H1 (cell line): ENCODE results near the gene BCL6B. TPM values are rescaled to one million over a fixed set of nuclear protein-coding genes. Genes with fewer than 3 reads are reported as not detected.
"Not testable (repeated sequence)": the region's sequence is repeated elsewhere in the genome, so short reads cannot be mapped to it uniquely, and the experiment has no call there.

Source experiments
- CTCF ChIA-PET: fragments of 300-600 bp; sonication (Branson Sonifier 250); formaldehyde crosslinking; loops from one replicate; lab custom pipeline; 2021; ENCODE audit not compliant: partially characterized antibody; lab: Charles Lee
- POLR2A ChIA-PET: fragments of 300-600 bp; sonication (Branson Sonifier 250); formaldehyde crosslinking; loops from one replicate; lab custom pipeline; 2021; ENCODE audit warnings: inconsistent platforms; ENCODE audit not compliant: partially characterized antibody; lab: Charles Lee
- DNase-seq, 2 experiments: peaks; one replicate each; pipeline versions ENCODE4 v3.0.0 to v3.0.0-alpha.2; 2010 to 2022; ENCODE audit warnings: low spot score in 2 of 2, low read depth in 1 of 2, mixed read lengths in 1 of 2
- FAIRE-seq: peaks from 2 replicates; lab custom pipeline; 2011; peaks lifted over from hg19 to GRCh38; lab: Jason Lieb, UNC
- H2AFZ ChIP-seq: 2 replicates; pipeline ENCODE4 v1.8.1; 2012; ENCODE audit warnings: low read length, inconsistent platforms
- H2AK5ac ChIP-seq: 2 replicates; pipeline ENCODE4 v1.6.1; 2013; ENCODE audit warnings: low read depth, low read length
- H2BK120ac ChIP-seq: replicated peaks from 2 replicates; pipeline ENCODE3; 2013; ENCODE audit warnings: low read depth, low read length, inconsistent platforms
- H2BK12ac ChIP-seq: 2 replicates; pipeline ENCODE4 v1.6.1; 2013; ENCODE audit warnings: low read depth, low read length
- H2BK15ac ChIP-seq: 2 replicates; pipeline ENCODE4 v1.6.1; 2013; ENCODE audit warnings: low read length
- H2BK20ac ChIP-seq: 2 replicates; pipeline ENCODE4 v1.6.1; 2013; ENCODE audit warnings: low read length
- H2BK5ac ChIP-seq: 2 replicates; pipeline ENCODE4 v1.6.1; 2013; ENCODE audit warnings: low read depth, low read length
- H3K14ac ChIP-seq: 2 replicates; pipeline ENCODE4 v1.6.1; 2013; ENCODE audit warnings: inconsistent platforms; ENCODE audit not compliant: insufficient read length
- H3K18ac ChIP-seq: 2 replicates; pipeline ENCODE4 v1.6.1; 2013; ENCODE audit warnings: low read length; ENCODE audit errors: extremely low read depth
- H3K23ac ChIP-seq: 2 replicates; pipeline ENCODE4 v1.6.1; 2013; ENCODE audit warnings: inconsistent platforms; ENCODE audit not compliant: insufficient read length
- H3K23me2 ChIP-seq: 2 replicates; pipeline ENCODE4 v1.6.1; 2013; ENCODE audit warnings: low read depth, low read length
- H3K27ac ChIP-seq: 2 replicates; pipeline ENCODE4 v1.6.1; 2011; ENCODE audit warnings: low read depth, low read length, inconsistent platforms
- H3K27me3 ChIP-seq, 4 experiments: replicated peaks in 1 of 4; 1 replicate in 1 of 4; 2 replicates in 3 of 4; pipeline versions ENCODE4 v1.6.1 to v1.8.1; 2011 to 2013; ENCODE audit warnings: low read length in 3 of 4, mild to moderate bottlenecking in 3 of 4, inconsistent platforms in 2 of 4, mixed read lengths in 2 of 4, moderate library complexity in 1 of 4; ENCODE audit not compliant: control insufficient read depth in 3 of 4, insufficient read depth in 3 of 4; ENCODE audit errors: extremely low read depth in 1 of 4
- H3K36me3 ChIP-seq, 4 experiments: 2 replicates each; pipeline versions ENCODE4 v1.6.1 to v1.8.1; 2011 to 2013; ENCODE audit warnings: mild to moderate bottlenecking in 4 of 4, low read length in 3 of 4, moderate library complexity in 2 of 4, control low read depth in 1 of 4, inconsistent platforms in 1 of 4; ENCODE audit not compliant: insufficient read depth in 4 of 4, control insufficient read depth in 2 of 4
- H3K4ac ChIP-seq: replicated peaks from 2 replicates; pipeline ENCODE3; 2013; ENCODE audit warnings: low read length, low read depth, mixed read lengths, inconsistent platforms; ENCODE audit not compliant: insufficient read length
- H3K4me1 ChIP-seq, 4 experiments: replicated peaks in 1 of 4; 1 replicate in 1 of 4; 2 replicates in 3 of 4; pipeline versions ENCODE4 v1.6.1 to v1.8.1; 2011 to 2013; ENCODE audit warnings: low read length in 3 of 4, inconsistent platforms in 2 of 4, mixed read lengths in 1 of 4; ENCODE audit not compliant: insufficient read depth in 4 of 4, control insufficient read depth in 3 of 4
- H3K4me2 ChIP-seq, 2 experiments: 2 replicates each; pipeline versions ENCODE4 v1.6.1 to v1.8.1; 2011 to 2013; ENCODE audit warnings: low read depth in 2 of 2, low read length in 2 of 2, control low read depth in 1 of 2, inconsistent platforms in 1 of 2, mild to moderate bottlenecking in 1 of 2; ENCODE audit not compliant: insufficient read depth in 1 of 2
- H3K4me3 ChIP-seq, 4 experiments: fragments of 200-600, 300-600 bp in 1 of 4; sonication (generic), shearing (Covaris generic), sonication (Bioruptor Twin) in 1 of 4; 2 replicates each; pipeline versions ENCODE4 v1.5.1 to v1.8.1; 2011 to 2016; ENCODE audit warnings: low read length in 4 of 4, low read depth in 3 of 4, control low read depth in 2 of 4, inconsistent platforms in 2 of 4, mild to moderate bottlenecking in 2 of 4, mixed read lengths in 1 of 4, moderate library complexity in 1 of 4; ENCODE audit not compliant: insufficient read depth in 2 of 4; ENCODE audit errors: extremely low read depth in 1 of 4
- H3K56ac ChIP-seq: replicated peaks from 2 replicates; pipeline ENCODE3; 2013; ENCODE audit warnings: low read depth, mild to moderate bottlenecking, mixed read lengths, low read length, inconsistent platforms; ENCODE audit not compliant: insufficient read length
- H3K79me1 ChIP-seq: 2 replicates; pipeline ENCODE4 v1.6.1; 2013; ENCODE audit warnings: low read depth, low read length, control low read depth
- H3K79me2 ChIP-seq, 2 experiments: 2 replicates each; pipeline versions ENCODE4 v1.6.1 to v1.8.1; 2012 to 2013; ENCODE audit warnings: low read length in 2 of 2, mild to moderate bottlenecking in 2 of 2, inconsistent platforms in 1 of 2; ENCODE audit not compliant: insufficient read depth in 2 of 2, control insufficient read depth in 1 of 2
- H3K9ac ChIP-seq, 4 experiments: replicated peaks in 1 of 4; 1 replicate in 1 of 4; 2 replicates in 3 of 4; pipeline versions ENCODE4 v1.6.1 to v1.8.1; 2011 to 2013; ENCODE audit warnings: low read depth in 3 of 4, low read length in 3 of 4, control low read depth in 2 of 4, mild to moderate bottlenecking in 2 of 4, moderate library complexity in 2 of 4, inconsistent platforms in 1 of 4; ENCODE audit errors: extremely low read depth in 1 of 4
- H3K9me3 ChIP-seq, 2 experiments: 2 replicates each; pipeline versions ENCODE4 v1.6.1 to v1.8.1; 2012 to 2013; ENCODE audit warnings: mild to moderate bottlenecking in 2 of 2, moderate library complexity in 2 of 2, control low read depth in 1 of 2, inconsistent platforms in 1 of 2, low read depth in 1 of 2, low read length in 1 of 2, mixed read lengths in 1 of 2; ENCODE audit not compliant: insufficient read depth in 2 of 2
- H4K20me1 ChIP-seq, 2 experiments: replicated peaks in 1 of 2; 2 replicates each; pipeline versions ENCODE3 to v1.8.1; 2011 to 2013; ENCODE audit warnings: inconsistent platforms in 2 of 2, low read length in 2 of 2, mild to moderate bottlenecking in 1 of 2; ENCODE audit not compliant: insufficient read depth in 2 of 2, control insufficient read depth in 1 of 2
- H4K5ac ChIP-seq: 2 replicates; pipeline ENCODE4 v1.6.1; 2013; ENCODE audit warnings: low read length, low read depth, mixed read lengths, inconsistent platforms; ENCODE audit not compliant: insufficient read length
- H4K8ac ChIP-seq: 2 replicates; pipeline ENCODE4 v1.8.0; 2013; ENCODE audit warnings: mild to moderate bottlenecking, moderate library complexity, low read length, inconsistent platforms; ENCODE audit not compliant: insufficient read depth; ENCODE audit errors: extremely low read depth
- H4K91ac ChIP-seq: replicated peaks from 2 replicates; pipeline ENCODE3; 2013; ENCODE audit warnings: low read length, mixed read lengths, inconsistent platforms; ENCODE audit not compliant: insufficient read length
- WGBS, 2 experiments: shearing (Covaris generic) in 1 of 2; methylation state at CpG; one replicate each; pipeline versions ENCODE4 v1.1.6 to v1.1.7; 2013 to 2015; ENCODE audit warnings: low lambda C conversion rate in 2 of 2, mixed read lengths in 2 of 2, inconsistent platforms in 1 of 2, low coverage in 1 of 2, missing lambda C conversion rate in 1 of 2; ENCODE audit not compliant: insufficient replicate concordance in 2 of 2, insufficient coverage in 1 of 2, insufficient read length in 1 of 2; ENCODE audit errors: extremely low coverage in 1 of 2, missing lambda C conversion rate in 1 of 2; 5-methylcytosine and 5-hydroxymethylcytosine counted together
- polyA plus RNA-seq, 7 experiments: library from polyadenylated mRNA; depleted of rRNA in 3 of 7; stranded (reverse) in 5 of 7; unstranded in 2 of 7; fragments of >200 nt in 5 of 7; fragments of 200-250 nt in 2 of 7; gene quantifications; 1 replicate in 5 of 7; 2 replicates in 1 of 7; 4 replicates in 1 of 7; pipeline versions ENCODE4 v1.2.1 to v1.2.3, GENCODE V29; 2011 to 2013; ENCODE audit warnings: missing spikeins in 2 of 7, mixed read lengths in 2 of 7
- total RNA-seq: library from RNA; stranded (reverse); fragmentation: NEBNext Ultra II Directional; extraction: Animal tissue kit (Norgen Biotek cat#: 25700); gene quantifications from 2 replicates; pipeline ENCODE4 v1.2.1, GENCODE V29; 2021

BCL6B gene
- total and polyA plus RNA-seq, 2 of the 8 experiments (the other 6 are each of a cell fraction or from before 2014, with no cell fraction given): 6.6 to 8.7 TPM

DNA sequence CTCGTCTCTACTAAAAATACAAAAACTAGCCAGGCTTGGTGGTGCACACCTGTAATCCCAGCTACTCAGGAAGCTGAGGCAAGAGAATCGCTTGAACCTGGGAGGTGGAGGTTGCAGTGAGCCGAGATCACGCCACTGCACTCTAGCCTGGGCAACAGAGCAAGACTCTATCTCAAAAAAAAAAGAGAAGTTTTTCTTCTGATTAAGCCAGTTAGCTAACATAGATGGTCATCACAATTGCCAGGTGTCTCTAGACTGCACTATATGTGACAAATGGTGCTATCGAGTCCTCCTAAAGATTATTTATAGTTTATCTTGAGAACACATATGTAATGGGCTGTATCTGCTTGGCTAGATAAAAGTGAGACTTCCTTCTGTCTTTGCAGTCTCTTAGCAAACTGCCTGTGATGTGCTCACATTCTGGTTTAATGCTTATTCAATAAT, 29.2 kb upstream of the BCL6B start:
- H3K27me3 ChIP-seq: peaks cover 2 to 39% (median 25%) of the 10 kb centered on the region in 4 experiments
- H4K91ac ChIP-seq, DNase-seq, H3K79me2 ChIP-seq, H3K4me3 ChIP-seq, H3K4ac ChIP-seq, H3K27ac ChIP-seq, H2AK5ac ChIP-seq, H2AFZ ChIP-seq, POLR2A ChIA-PET, H3K4me2 ChIP-seq, H2BK5ac ChIP-seq, FAIRE-seq, H3K14ac ChIP-seq, H3K9ac ChIP-seq, H2BK20ac ChIP-seq, H3K56ac ChIP-seq, H3K9me3 ChIP-seq, H2BK12ac ChIP-seq, H2BK15ac ChIP-seq, H3K4me1 ChIP-seq, H3K18ac ChIP-seq, H3K23ac ChIP-seq, H4K20me1 ChIP-seq, H2BK120ac ChIP-seq, H4K5ac ChIP-seq, H4K8ac ChIP-seq, H3K36me3 ChIP-seq, H3K79me1 ChIP-seq: not testable (repeated sequence)
- WGBS, 2 experiments: 86% methylated on average over 5 of the region's 5 CpGs; no CpG with 5 or more reads in 1 of the 2 experiments
- peaks cover 10% of the 10 kb centered on the region; the same call in 1 of the 2 replicates for H3K23me2 ChIP-seq
- CTCF ChIA-PET: interaction anchor here (1.2 to 1.4 kb wide), 4 partner anchors 9 to 99 kb away, joined by 3 to 6 read pairs (median 4); no protein-coding TSS in a partner anchor
